Suprapubic skin (tissue), 4 donors: ENCODE results near the gene ALDH16A1. TPM values are rescaled to one million over a fixed set of nuclear protein-coding genes. Genes with fewer than 3 reads are reported as not detected.

Experiments
- DNase-seq, 2 donors: peaks; one replicate each; pipeline ENCODE4 v3.0.0-alpha.2; 2019; ENCODE audit warnings: low spot score in 2 of 2
- H3K27ac ChIP-seq: fragments of 200-600 bp; sonication (generic); one replicate; pipeline ENCODE4 v1.5.1; 2019
- H3K27me3 ChIP-seq: fragments of 200-600 bp; sonication (generic); one replicate; pipeline ENCODE4 v1.5.1; 2019
- H3K36me3 ChIP-seq: fragments of 200-600 bp; sonication (generic); one replicate; pipeline ENCODE4 v1.5.1; 2019
- H3K4me1 ChIP-seq: fragments of 200-600 bp; sonication (generic); one replicate; pipeline ENCODE4 v1.5.1; 2019
- H3K4me3 ChIP-seq: fragments of 200-600 bp; sonication (generic); one replicate; pipeline ENCODE4 v1.5.1; 2019; ENCODE audit warnings: mild to moderate bottlenecking
- H3K9me3 ChIP-seq: fragments of 200-600 bp; sonication (generic); one replicate; pipeline ENCODE4 v1.5.1; 2019
- EP300 ChIP-seq: sonication (generic); formaldehyde crosslinking; IDR thresholded peaks from one replicate; pipeline ENCODE4 v1.6.1; 2017; ENCODE audit warnings: antibody characterized with exemption
- POLR2A ChIP-seq, 2 donors: fragments of 450-650 bp; IDR thresholded peaks; one replicate each; pipeline ENCODE4 v1.6.1; 2017; ENCODE audit warnings: antibody characterized with exemption in 2 of 2, mild to moderate bottlenecking in 2 of 2, moderate library complexity in 2 of 2
- POLR2AphosphoS5 ChIP-seq, 3 donors: sonication (generic); formaldehyde crosslinking; IDR thresholded peaks; one replicate each; pipeline ENCODE4 v1.6.1; 2017; ENCODE audit warnings: antibody characterized with exemption in 3 of 3
- WGBS: methylation state at CpG from one replicate; pipeline ENCODE4 v1.1.5; 2018; 5-methylcytosine and 5-hydroxymethylcytosine counted together
- total RNA-seq, 4 donors: library from RNA; depleted of rRNA; stranded (reverse); fragments of >200 nt; gene quantifications; one replicate each; pipeline ENCODE4 v1.1.0, GENCODE V29; 2016
- TF ChIP-seq, protein P1 (sequence below), 2 donors: fragments of 200-600 bp in 1 of 2; fragments of 450-650 bp in 1 of 2; sonication (generic) in 1 of 2; IDR thresholded peaks; one replicate each; pipeline ENCODE4 v1.5.1; 2016 to 2019; ENCODE audit warnings: antibody characterized with exemption in 2 of 2, mild to moderate bottlenecking in 1 of 2, moderate library complexity in 1 of 2

ALDH16A1 gene
- total RNA-seq, 4 donors from 2014 or later: 21.7 to 47.7 (median 35.9) TPM

DNA sequence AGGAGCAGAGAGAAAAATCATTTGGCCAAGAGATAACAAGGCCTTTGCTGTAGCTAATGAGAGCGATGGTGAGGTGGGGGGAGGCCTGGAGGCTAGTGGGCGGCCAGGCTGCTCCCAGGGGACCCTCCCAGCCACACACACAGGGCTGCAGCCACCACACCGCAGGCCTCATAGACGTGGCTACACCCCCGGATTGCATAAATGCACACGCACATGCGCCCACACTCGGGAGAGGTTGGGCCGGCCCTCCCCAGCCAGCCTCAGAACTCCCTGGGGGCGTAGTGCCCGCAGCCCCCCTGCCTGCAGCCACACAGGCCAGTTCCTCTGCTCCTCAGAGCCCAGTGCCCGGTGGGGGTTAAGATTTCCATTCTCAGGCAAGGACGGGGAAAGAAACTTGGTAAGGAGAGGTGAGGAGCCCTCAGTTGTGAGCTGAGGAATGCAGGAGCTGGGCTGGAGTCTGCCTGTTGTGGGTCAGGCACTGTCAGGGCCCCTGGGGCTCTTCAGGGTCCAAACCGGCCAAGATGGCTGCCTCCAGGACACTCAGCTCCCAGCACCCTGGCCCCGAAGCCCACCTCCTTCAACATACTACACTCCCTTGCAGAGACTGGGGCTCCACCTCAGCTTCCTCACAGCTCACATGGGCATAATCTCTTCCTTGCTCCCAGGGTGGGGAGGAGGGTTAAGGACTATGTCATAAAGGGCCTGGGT lies 37.8 kb upstream of the ALDH16A1 start:
- peaks cover 49% of the 10 kb centered on the region for H3K27me3 ChIP-seq
- no peak for DNase-seq
- WGBS: 57% methylated on average over 8 of the region's 15 CpGs

DNA sequence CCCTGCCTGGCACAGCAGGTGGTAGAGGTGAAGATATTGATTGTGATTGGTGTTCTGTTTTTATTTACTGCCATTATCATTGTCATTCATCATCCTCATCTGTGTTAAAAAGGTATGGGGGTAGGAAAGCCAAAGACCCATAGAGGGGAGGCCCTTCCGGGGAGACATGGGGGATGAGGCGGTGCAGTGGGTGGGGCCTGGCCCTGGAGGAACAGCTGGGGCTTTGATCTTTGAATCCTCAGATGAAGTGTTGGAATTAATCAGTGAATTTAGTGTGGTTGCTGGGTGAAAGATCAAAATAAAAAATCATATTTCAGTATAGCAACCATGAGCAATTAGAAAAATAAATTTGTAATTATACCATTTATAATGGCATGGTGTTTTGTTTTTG lies 37.2 kb upstream of the ALDH16A1 start:
- no peak for DNase-seq
- TF ChIP-seq EP300: no peak
- TF ChIP-seq, protein P1, sequence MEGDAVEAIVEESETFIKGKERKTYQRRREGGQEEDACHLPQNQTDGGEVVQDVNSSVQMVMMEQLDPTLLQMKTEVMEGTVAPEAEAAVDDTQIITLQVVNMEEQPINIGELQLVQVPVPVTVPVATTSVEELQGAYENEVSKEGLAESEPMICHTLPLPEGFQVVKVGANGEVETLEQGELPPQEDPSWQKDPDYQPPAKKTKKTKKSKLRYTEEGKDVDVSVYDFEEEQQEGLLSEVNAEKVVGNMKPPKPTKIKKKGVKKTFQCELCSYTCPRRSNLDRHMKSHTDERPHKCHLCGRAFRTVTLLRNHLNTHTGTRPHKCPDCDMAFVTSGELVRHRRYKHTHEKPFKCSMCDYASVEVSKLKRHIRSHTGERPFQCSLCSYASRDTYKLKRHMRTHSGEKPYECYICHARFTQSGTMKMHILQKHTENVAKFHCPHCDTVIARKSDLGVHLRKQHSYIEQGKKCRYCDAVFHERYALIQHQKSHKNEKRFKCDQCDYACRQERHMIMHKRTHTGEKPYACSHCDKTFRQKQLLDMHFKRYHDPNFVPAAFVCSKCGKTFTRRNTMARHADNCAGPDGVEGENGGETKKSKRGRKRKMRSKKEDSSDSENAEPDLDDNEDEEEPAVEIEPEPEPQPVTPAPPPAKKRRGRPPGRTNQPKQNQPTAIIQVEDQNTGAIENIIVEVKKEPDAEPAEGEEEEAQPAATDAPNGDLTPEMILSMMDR (IDR thresholded peaks at IDR 0.05): no peak
- TF ChIP-seq POLR2A (IDR thresholded peaks at IDR 0.05): no peak
- TF ChIP-seq POLR2AphosphoS5 (IDR thresholded peaks at IDR 0.05): no peak
- Histone ChIP-seq H3K27ac (no peak overlapping the region), H3K4me3 (no peak overlapping the region), H3K4me1 (peaks cover 2% of the 10 kb centered on the region), H3K27me3 (peaks cover 55% of the 10 kb centered on the region), H3K36me3 (no peaks in the 10 kb centered on the region), H3K9me3 (no peaks in the 10 kb centered on the region)
- 64% methylated on average over 2 of the region's 2 CpGs for WGBS

More for the DNA sequence above, 37.8 kb upstream of the ALDH16A1 start:
- no peak for TF ChIP-seq POLR2A (IDR thresholded peaks at IDR 0.05)
- no peak for TF ChIP-seq POLR2AphosphoS5 (IDR thresholded peaks at IDR 0.05)
- no peak for TF ChIP-seq EP300
- no peak overlapping the region for H3K4me3 ChIP-seq
- H3K4me1 ChIP-seq: no peaks in the 10 kb centered on the region
- H3K27ac ChIP-seq: no peak overlapping the region
- no peaks in the 10 kb centered on the region for H3K36me3 ChIP-seq
- H3K9me3 ChIP-seq: no peaks in the 10 kb centered on the region

- no peak overlapping the region for H3K4me3 ChIP-seq
- H3K36me3 ChIP-seq: no peaks in the 10 kb centered on the region
- WGBS: 68% methylated on average over 2 of the region's 7 CpGs
- H3K27me3 ChIP-seq: peaks cover 67% of the 10 kb centered on the region
- H3K9me3 ChIP-seq: no peaks in the 10 kb centered on the region
- DNase-seq: no peak
- TF ChIP-seq POLR2AphosphoS5 (IDR thresholded peaks at IDR 0.05) (no peak), POLR2A (IDR thresholded peaks at IDR 0.05) (no peak), EP300 (no peak)
- TF ChIP-seq, protein P1 (IDR thresholded peaks at IDR 0.05): no peak
- no peak overlapping the region for H3K27ac ChIP-seq
- H3K4me1 ChIP-seq: peaks cover 12% of the 10 kb centered on the region
These were observed 35.9 kb upstream of the ALDH16A1 start for GRCh38 chr19:49417088-49417487.

DNA sequence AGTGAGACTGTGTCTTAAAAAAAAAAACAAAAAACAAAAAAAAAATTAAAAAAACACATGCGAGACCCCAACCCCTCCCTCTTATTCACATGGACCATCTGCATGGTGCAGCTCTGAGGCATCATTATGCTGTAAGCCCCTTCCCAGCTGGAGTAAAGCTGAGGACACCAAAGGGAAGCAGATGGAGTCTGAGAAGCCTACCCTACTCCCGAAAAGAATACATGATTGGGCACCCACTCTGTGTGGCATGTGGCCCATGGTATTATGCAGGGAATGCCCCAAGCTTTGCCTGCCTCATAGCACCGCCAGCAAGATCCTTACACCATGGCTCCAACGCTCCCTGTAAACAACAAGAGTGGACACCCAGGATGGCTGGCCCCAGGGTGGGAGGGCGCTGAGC lies 34.5 kb upstream of the ALDH16A1 start:
- TF ChIP-seq POLR2A (IDR thresholded peaks at IDR 0.05) (no peak), EP300 (no peak), POLR2AphosphoS5 (IDR thresholded peaks at IDR 0.05) (no peak)
- TF ChIP-seq, protein P1 (IDR thresholded peaks at IDR 0.05): no peak
- H3K27me3 ChIP-seq: peaks cover 82% of the 10 kb centered on the region
- no peak for DNase-seq
- WGBS: 89% methylated on average over 5 of the region's 5 CpGs
- H3K9me3 ChIP-seq: no peaks in the 10 kb centered on the region
- H3K27ac ChIP-seq: no peak overlapping the region
- no peak overlapping the region for H3K4me3 ChIP-seq
- H3K36me3 ChIP-seq: no peaks in the 10 kb centered on the region
- H3K4me1 ChIP-seq: peaks cover 27% of the 10 kb centered on the region

DNA sequence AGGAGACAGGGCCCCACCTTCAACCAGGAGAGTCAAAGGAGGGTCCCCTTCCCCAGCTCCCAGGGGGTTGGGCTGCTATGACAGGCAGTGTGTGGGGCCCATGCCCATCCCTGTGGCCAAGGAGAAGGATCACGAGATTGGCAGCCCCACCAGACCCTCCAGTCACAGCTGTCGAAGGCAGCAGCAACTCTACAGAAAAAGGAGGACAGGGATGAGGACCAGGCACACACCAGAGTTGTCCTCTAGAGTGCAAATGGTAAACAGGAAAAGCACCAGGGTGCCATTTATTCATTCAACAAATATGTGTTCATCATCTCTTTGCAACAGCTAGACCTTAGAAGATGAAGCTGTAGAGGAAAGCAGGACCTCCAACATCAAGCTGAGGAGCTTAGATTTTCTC lies 33.9 kb upstream of the ALDH16A1 start:
- no peak for DNase-seq
- H3K9me3 ChIP-seq: no peaks in the 10 kb centered on the region
- no peaks in the 10 kb centered on the region for H3K36me3 ChIP-seq
- peaks cover 31% of the 10 kb centered on the region for H3K4me1 ChIP-seq
- 75% methylated on average over 2 of the region's 2 CpGs for WGBS
- H3K4me3 ChIP-seq: no peak overlapping the region
- H3K27ac ChIP-seq: no peak overlapping the region
- TF ChIP-seq EP300: no peak
- H3K27me3 ChIP-seq: peaks cover 88% of the 10 kb centered on the region

- no peaks in the 10 kb centered on the region for H3K9me3 ChIP-seq
- H3K36me3 ChIP-seq: no peaks in the 10 kb centered on the region
- no peak for DNase-seq
- TF ChIP-seq POLR2A (IDR thresholded peaks at IDR 0.05) (no peak), EP300 (no peak), POLR2AphosphoS5 (IDR thresholded peaks at IDR 0.05) (no peak)
- TF ChIP-seq, protein P1 (IDR thresholded peaks at IDR 0.05): no peak
- peaks cover 94% of the 10 kb centered on the region for H3K27me3 ChIP-seq
- WGBS: 71% methylated on average over 2 of the region's 2 CpGs
- H3K4me3 ChIP-seq: no peak overlapping the region
- peaks cover 31% of the 10 kb centered on the region for H3K4me1 ChIP-seq
- H3K27ac ChIP-seq: no peak overlapping the region
These were observed 32.8 kb upstream of the ALDH16A1 start for GRCh38 chr19:49420227-49420626.
